Ovary (tissue), 9 donors: Measurements from ENCODE around the gene PPARD. TPM values are rescaled to one million over a fixed set of nuclear protein-coding genes. Genes with fewer than 3 reads are reported as not detected.
"Not testable (repeated sequence)": the region's sequence is repeated elsewhere in the genome, so short reads cannot be mapped to it uniquely, and the experiment has no call there.

Source experiments
- DNase-seq, 5 donors: peaks; one replicate each; pipeline ENCODE4 v3.0.0-alpha.2; 2019 to 2020
- H3K27ac ChIP-seq, 2 donors: fragments of 200-600 bp; one replicate each; pipeline versions ENCODE4 v1.5.1 to v1.8.0; 2019 to 2022
- H3K27me3 ChIP-seq: fragments of 200-600 bp; one replicate; pipeline ENCODE4 v1.8.0; 2022
- H3K36me3 ChIP-seq: fragments of 200-600 bp; sonication (generic); one replicate; pipeline ENCODE4 v1.5.1; 2019
- H3K4me1 ChIP-seq: one replicate; pipeline ENCODE4 v1.8.1; 2013; ENCODE audit warnings: mild to moderate bottlenecking, moderate library complexity; ENCODE audit not compliant: insufficient read depth
- H3K4me3 ChIP-seq: fragments of 200-600 bp; sonication (generic); one replicate; pipeline ENCODE4 v1.5.1; 2017
- H3K9me3 ChIP-seq, 2 donors: fragments of 200-600 bp in 1 of 2; sonication (generic) in 1 of 2; one replicate each; pipeline versions ENCODE4 v1.5.1 to v1.8.1; 2013 to 2019; ENCODE audit warnings: mild to moderate bottlenecking in 1 of 2, moderate library complexity in 1 of 2
- CTCF ChIP-seq, 3 donors: fragments of 450-650 bp in 2 of 3; fragments of 200-600 bp in 1 of 3; IDR thresholded peaks; one replicate each; pipeline versions ENCODE4 v1.5.1 to v1.8.0; 2016 to 2022; ENCODE audit warnings: antibody characterized with exemption in 3 of 3, mild to moderate bottlenecking in 1 of 3
- EP300 ChIP-seq: sonication (generic); formaldehyde crosslinking; IDR thresholded peaks from one replicate; pipeline ENCODE4 v1.6.1; 2017; ENCODE audit warnings: antibody characterized with exemption
- POLR2A ChIP-seq: fragments of 450-650 bp; IDR thresholded peaks from one replicate; pipeline ENCODE4 v1.6.1; 2017; ENCODE audit warnings: antibody characterized with exemption, mild to moderate bottlenecking, moderate library complexity
- WGBS, 3 donors: extraction: QIAGEN DNeasy Blood & Tissue Kit in 1 of 3; methylation state at CpG; one replicate each; pipeline versions ENCODE4 v1.1.5 to v1.1.7; 2013 to 2017; 5-methylcytosine and 5-hydroxymethylcytosine counted together
- intact Hi-C, 4 donors: fragments of 100-400 bp; cut with DNase I; formaldehyde crosslinking; loops; one replicate each; pipeline versions ENCODE4 v1.11.0 to v1.15.1; 2022 to 2023
- polyA plus RNA-seq, 2 donors: library from polyadenylated mRNA; stranded (reverse); fragments of 200-250 nt in 1 of 2; fragments of 350-450 nt in 1 of 2; fragmentation: Illumina TruSeq in 1 of 2; extraction: RNeasy Lipid Tissue Mini Kit (QIAGEN cat#74804) in 1 of 2; gene quantifications; one replicate each; pipeline ENCODE4 v1.2.3, GENCODE V29; 2013 to 2014
- total RNA-seq, 7 donors: library from RNA; depleted of rRNA in 2 of 7; stranded (reverse); fragments of >200 nt in 2 of 7; fragmentation: NEBNext Ultra II Directional in 3 of 7; extraction: Animal tissue kit (Norgen Biotek cat#: 25700) in 3 of 7; gene quantifications; one replicate each; pipeline versions ENCODE4 v1.1.0 to v1.2.4, GENCODE V29; 2016 to 2023
- donor health status: DM: no; HTN: no; CAD: no; lungs with moderate emphysema.
- donor health status: DM: no; HTN: no; CAD: no.
- donor health status: Bipolar disorder and iron deficiency.
- donor health status: DM: yes; HTN: yes; CAD: no.
- donor health status: DM: no; HTN: no; CAD: no.
- donor health status: DM: yes; HTN: yes; CAD: no.

Gene PPARD
- total and polyA plus RNA-seq, 9 donors = 7.9 to 55.9 (median 25.0) TPM

GRCh38 chr6:35386989-35387388, 44.6 kb downstream of the PPARD start:
- intact Hi-C loops = no loop called here
- Histone ChIP-seq H3K27ac (no peak overlapping the region), H3K4me1 (peaks cover 17% of the 10 kb centered on the region), H3K9me3 (no peaks in the 10 kb centered on the region), H3K4me3 (no peak overlapping the region), H3K36me3 (no peaks in the 10 kb centered on the region), H3K27me3 (no peaks in the 10 kb centered on the region)
- TF ChIP-seq POLR2A (no peak), EP300 (no peak)
- WGBS, 3 donors = 72 to 83% (median 82%) methylated on average over 4 of the region's 4 CpGs
- DNase-seq = no peak

GRCh38 chr6:35388030-35388429, 45.7 kb downstream of the PPARD start:
- DNase-seq = no peak
- Histone ChIP-seq H3K9me3 (no peaks in the 10 kb centered on the region), H3K27ac (no peak overlapping the region), H3K4me3 (no peak overlapping the region), H3K27me3 (no peaks in the 10 kb centered on the region), H3K36me3 (no peaks in the 10 kb centered on the region), H3K4me1 (peaks cover 26% of the 10 kb centered on the region)
- WGBS, 3 donors = 71 to 87% (median 81%) methylated on average over 5 of the region's 5 CpGs
- no peak for TF ChIP-seq POLR2A
- no peak for TF ChIP-seq CTCF (IDR thresholded peaks at IDR 0.05)
- TF ChIP-seq EP300 = no peak
- intact Hi-C loops = no loop called here

GRCh38 chr6:35388772-35389352, 46.5 kb downstream of the PPARD start:
- no peaks in the 10 kb centered on the region for H3K9me3 ChIP-seq
- no peak for DNase-seq
- TF ChIP-seq CTCF (IDR thresholded peaks at IDR 0.05) (no peak), POLR2A (no peak), EP300 (no peak)
- intact Hi-C loops = no loop called here
- no peak overlapping the region for H3K27ac ChIP-seq
- H3K27me3 ChIP-seq = no peaks in the 10 kb centered on the region
- H3K4me1 ChIP-seq = peaks cover 29% of the 10 kb centered on the region
- H3K36me3 ChIP-seq = no peaks in the 10 kb centered on the region
- no peak overlapping the region for H3K4me3 ChIP-seq
- 94 to 98% (median 97%) methylated on average over 5 of the region's 5 CpGs for WGBS, 3 donors

- peaks cover 29% of the 10 kb centered on the region for H3K4me1 ChIP-seq
- intact Hi-C loops, DNase-seq, H3K27ac ChIP-seq, H3K9me3 ChIP-seq, H3K27me3 ChIP-seq, H3K36me3 ChIP-seq, H3K4me3 ChIP-seq: not testable (repeated sequence)
- WGBS, 3 donors = 95 to 97% (median 96%) methylated on average over 9 of the region's 9 CpGs
These were observed 47.0 kb downstream of the PPARD start for GRCh38 chr6:35389386-35389785.

- intact Hi-C loops = no loop called here
- Histone ChIP-seq H3K4me1 (peaks cover 23% of the 10 kb centered on the region), H3K27me3 (no peaks in the 10 kb centered on the region), H3K4me3 (no peak overlapping the region), H3K9me3 (no peaks in the 10 kb centered on the region), H3K27ac (peak overlapping the region in 1 of 2 donors; percentile 63), H3K36me3 (no peaks in the 10 kb centered on the region)
- WGBS, 3 donors = 72 to 77% (median 76%) methylated on average over 7 of the region's 7 CpGs
- DNase-seq = no peak
- no peak for TF ChIP-seq EP300
These were observed 49.0 kb downstream of the PPARD start for GRCh38 chr6:35391240-35391968.

- H3K27ac ChIP-seq = peak overlapping the region; percentile 33 to 63
- no peaks in the 10 kb centered on the region for H3K9me3 ChIP-seq
- H3K4me3 ChIP-seq = no peak overlapping the region
- WGBS, 3 donors = 47 to 53% (median 48%) methylated on average over 12 of the region's 12 CpGs
- no peaks in the 10 kb centered on the region for H3K27me3 ChIP-seq
- peaks cover 27% of the 10 kb centered on the region for H3K4me1 ChIP-seq
- H3K36me3 ChIP-seq = no peaks in the 10 kb centered on the region
- TF ChIP-seq CTCF (IDR thresholded peaks at IDR 0.05) = no peak
- no peak for TF ChIP-seq EP300
- TF ChIP-seq POLR2A = no peak
- intact Hi-C loops = no loop called here
- peak; percentile 51 to 77 (median 61) for DNase-seq
These were observed 49.8 kb downstream of the PPARD start for GRCh38 chr6:35392111-35392702.
